Jurkat, Clone E6-1 (cell line): Measurements from ENCODE around the gene PTGES. TPM values are rescaled to one million over a fixed set of nuclear protein-coding genes. Genes with fewer than 3 reads are reported as not detected.
"Not testable (repeated sequence)": the region's sequence is repeated elsewhere in the genome, so short reads cannot be mapped to it uniquely, and the experiment has no call there.

Experiments
- DNase-seq: peaks from one replicate; pipeline ENCODE4 v3.0.0-alpha.2; 2011; ENCODE audit warnings: low read depth, low spot score
- H3K4me3 ChIP-seq: 2 replicates; pipeline ENCODE4 v1.5.1; 2011; ENCODE audit warnings: mild to moderate bottlenecking, low read length, control low read depth, moderate library complexity
- polyA plus RNA-seq: library from polyadenylated mRNA; unstranded; fragments of >200 nt; gene quantifications from one replicate; pipeline ENCODE4 v1.2.1, GENCODE V29; 2012; ENCODE audit warnings: missing spikeins; ENCODE audit not compliant: insufficient read length, insufficient read depth

Gene PTGES, protein sequence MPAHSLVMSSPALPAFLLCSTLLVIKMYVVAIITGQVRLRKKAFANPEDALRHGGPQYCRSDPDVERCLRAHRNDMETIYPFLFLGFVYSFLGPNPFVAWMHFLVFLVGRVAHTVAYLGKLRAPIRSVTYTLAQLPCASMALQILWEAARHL
- polyA plus RNA-seq, result 0.82 TPM

DNA sequence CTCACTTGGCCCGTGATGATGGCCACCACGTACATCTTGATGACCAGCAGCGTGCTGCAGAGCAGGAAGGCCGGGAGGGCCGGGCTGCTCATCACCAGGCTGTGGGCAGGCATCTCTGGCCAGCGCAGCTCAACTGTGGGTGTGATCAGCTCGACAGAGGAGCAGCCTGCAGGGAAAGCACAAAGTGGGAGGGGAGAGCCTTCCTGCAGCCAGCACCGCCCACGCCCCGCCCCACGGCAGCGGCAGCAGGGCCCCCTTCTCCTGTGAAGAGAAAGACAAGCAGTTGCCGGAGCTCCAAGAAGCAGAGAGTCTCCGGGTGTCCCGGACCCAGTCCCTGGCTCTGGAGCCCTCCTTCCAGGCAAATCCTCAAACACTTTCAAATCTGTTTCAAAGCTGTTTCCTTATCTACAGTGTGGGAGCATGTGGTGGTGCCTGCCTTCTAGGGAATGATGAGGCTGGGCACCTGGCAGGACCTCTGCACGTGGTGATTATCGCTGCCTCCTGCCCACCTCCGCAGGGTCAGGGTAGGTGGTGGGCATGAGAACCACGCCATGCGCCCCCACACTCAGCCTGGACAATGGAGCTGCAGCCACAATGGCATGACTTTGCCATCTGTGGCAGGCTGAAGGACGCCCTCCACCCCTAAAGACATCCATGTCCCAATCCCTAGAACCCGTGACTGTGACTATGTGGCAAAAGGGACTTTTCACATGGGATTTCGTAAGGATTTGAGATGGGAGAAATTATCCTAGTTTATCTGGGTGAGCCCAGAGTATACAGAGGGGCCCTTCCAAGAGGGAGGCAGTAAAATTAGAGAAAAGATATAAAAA is at the start of gene PTGES:
Gene PTGES (minus strand): TSS at position 143 of the 830 bp plus-strand sequence. CDS start 30 bp downstream, at position 113.
- peak; percentile 18 for DNase-seq
- no peak within 1 kb of the TSS for H3K4me3 ChIP-seq

DNA sequence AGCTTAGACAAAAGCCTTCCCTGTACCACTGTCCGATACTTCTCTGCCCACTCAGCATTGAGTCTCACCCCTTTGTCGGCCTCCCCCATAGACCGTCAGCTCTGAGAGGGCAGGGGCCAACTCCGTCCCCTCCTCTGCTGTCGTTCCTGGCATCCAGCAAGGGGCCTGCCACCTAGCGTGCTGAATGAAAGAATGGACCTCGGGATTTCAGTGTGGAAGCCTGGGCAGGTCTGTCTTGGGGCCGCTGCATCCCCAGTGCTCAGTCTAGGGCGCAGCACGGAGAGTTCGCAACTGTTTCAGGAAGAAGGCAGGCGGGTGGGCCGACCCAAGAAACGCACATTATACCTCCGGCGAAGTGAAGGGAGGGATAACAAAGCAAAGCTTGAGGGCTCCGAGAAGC is 48.7 kb upstream of the PTGES start:
- no peak for DNase-seq
- no peak overlapping the region for H3K4me3 ChIP-seq

DNA sequence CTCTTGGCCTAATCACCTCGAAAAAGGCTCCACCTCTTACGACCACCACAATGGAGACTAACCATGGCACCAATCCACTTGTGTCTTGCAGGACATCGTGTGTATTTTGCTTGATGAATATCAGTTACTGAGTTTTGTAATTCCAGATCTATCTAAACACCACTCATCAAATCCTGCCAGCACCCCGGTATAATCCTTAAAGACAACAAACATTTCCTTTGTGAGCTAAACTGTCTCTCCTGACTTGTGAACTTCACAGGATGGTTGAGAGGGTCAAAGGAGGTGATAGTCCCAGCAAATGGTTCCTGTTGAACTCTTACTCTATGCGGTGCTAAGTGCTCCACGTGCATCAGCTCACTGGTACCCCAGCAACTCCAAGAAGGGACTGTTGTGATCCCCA is 46.1 kb upstream of the PTGES start:
- no peak for DNase-seq
- H3K4me3 ChIP-seq, result no peak overlapping the region

DNA sequence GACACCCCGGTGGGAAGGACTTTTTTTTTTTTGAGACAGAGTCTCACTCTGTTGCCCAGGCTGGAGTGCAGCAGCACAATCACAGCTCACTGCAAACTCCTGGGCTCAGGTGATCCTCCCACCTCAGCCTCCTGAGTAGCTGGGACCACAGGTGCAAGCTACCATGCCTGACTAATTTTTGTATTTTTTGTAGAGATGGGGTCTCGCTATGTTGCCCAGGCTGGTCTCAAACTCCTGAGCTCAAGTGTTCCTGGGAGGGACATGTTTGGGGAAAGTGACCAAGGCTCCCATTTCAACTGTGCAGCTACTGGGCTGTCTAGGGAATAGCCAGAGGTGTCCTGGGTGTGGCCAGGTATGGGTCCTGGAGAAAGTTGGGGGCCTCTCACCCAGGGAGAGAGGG is 43.2 kb upstream of the PTGES start:
- DNase-seq, result not testable (repeated sequence)

DNA sequence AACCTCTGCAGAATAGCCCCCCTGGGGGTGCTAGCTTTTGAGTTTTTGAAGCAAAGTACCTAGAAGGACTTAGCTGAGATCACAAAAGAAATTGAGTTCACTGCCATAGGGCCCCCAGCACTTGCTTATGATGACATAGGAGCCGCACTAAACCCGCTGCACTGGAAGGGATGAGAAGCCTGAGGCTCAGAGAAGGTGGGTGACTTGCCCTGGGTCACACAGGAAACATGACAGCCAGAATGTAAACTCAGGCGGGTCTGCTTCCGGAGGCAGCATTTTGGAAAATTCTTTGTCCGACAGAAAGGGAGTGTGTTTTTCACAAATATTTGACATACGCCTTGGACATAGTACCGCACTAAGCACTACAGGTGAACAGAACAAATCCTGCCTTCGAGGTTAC is 41.7 kb upstream of the PTGES start:
- DNase-seq, result no peak
- H3K4me3 ChIP-seq, result no peak overlapping the region

More for the DNA sequence above, 43.2 kb upstream of the PTGES start:
- H3K4me3 ChIP-seq, result not testable (repeated sequence)

DNA sequence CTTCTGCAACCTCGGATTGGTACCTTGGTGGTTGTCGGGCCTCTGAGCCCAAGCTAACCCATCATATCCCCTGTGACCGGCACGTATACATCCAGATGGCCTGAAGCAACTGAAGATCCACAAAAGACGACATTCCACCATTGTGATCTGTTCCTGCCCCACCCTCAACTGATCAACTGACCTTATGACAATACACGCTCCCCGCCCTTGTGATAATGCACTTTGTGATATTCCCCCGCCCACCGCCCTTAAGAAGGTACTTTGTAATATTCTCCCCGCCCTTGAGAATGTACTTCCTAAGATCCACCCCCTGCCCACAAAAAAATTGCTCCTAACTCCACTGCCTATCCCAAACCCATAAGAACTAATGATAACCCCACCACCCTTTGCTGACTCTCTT is 33.6 kb upstream of the PTGES start:
- no peak for DNase-seq
- H3K4me3 ChIP-seq, result no peak overlapping the region

DNA sequence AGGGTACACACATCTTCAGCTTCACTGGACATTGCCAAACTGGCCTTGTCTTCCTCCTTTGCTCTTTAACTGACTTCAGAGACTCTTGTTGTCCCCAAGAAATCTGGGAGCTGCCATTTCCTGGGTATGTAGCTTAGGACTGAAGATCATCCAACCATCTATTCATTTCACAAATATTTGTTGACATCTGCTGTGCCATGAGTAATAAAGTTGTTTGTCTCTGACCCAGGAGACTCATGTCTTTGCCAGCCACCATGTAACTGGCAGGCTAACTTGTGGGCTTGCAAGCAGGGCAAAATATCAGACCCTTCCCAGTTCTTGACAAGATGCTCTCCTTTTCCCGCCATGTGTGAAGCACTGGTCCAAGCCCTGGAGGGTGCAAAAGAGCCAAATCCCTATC is 33.0 kb upstream of the PTGES start:
- no peak overlapping the region for H3K4me3 ChIP-seq
- DNase-seq, result no peak

DNA sequence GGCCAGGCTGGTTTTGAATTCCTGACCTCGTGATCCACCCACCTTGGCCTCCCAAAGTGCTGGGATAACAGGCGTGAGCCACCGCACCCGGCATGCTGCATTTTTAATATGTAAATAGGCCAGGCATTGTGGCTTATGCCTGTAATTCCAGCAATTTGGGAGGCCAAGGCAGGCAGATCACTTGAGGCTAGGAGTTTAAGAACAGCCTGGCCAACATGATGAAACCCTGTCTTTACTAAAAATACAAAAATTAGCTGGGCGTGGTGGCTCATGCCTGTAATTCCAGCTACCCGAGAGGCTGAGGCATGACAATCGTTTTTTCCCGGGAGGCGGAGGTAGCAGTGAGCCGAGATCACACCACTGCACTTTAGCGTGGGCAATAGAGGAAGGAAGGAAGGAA is 32.1 kb upstream of the PTGES start:
- DNase-seq, H3K4me3 ChIP-seq: not testable (repeated sequence)

DNA sequence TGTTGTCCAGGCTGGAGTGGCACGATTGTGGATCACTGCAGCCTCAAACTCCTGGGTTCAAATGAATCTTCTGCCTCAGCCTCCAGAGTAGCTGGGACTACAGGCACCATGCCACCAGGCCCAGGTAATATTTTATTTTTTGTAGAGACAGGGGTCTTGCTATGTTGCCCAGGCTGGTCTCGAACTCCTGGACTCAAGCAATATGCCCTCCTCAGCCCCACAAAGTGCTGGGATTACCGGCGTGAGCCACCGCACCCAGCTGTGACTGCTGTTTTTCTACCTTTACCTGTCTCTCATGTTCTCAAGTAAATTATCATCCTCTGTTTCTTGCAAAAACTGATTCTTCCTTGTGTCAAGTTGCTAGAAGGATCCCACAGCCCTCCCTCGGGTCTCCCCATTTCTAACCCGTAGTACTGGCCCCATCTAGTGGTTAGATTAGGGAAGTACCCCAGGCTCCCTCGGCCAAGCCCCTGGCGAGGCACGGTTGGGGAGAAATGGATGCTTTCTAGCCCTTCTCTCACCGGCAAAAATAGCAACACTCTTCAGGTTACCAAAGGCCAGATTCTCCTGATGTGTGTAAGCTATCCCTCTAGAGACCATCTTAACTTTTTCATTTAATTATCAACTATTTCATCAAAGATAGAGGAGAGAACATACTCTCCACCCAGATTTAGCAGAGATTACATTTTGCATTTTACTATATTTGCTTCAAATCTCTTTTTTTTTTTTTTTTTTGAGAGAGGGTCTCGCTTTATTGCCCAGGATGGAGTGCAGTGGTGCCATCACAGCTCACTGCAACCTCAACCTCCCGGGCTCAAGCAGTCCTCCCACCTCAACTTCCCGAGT is 30.9 kb upstream of the PTGES start:
- H3K4me3 ChIP-seq, result no peak overlapping the region
- DNase-seq, result peak; percentile 65

DNA sequence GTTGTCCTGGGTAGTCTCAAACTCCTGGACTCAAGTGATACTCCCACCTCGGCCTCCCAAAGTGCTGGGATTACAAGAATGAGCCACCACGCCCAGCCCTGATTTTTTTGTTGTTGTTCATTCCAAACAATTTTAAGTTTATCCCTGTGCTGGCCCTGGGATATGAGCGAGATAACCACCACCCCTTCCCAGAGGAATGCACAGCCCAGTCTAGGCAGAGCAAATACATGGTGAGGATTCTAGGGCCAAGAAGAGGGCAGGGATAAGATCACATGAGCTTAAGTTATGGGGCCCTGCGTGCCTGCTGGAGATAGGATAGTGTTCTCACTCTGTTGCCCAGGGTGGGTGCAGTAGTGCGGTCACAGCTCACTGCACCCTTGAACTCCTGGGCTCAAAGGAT is 29.1 kb upstream of the PTGES start:
- no peak for DNase-seq
- H3K4me3 ChIP-seq, result no peak overlapping the region

DNA sequence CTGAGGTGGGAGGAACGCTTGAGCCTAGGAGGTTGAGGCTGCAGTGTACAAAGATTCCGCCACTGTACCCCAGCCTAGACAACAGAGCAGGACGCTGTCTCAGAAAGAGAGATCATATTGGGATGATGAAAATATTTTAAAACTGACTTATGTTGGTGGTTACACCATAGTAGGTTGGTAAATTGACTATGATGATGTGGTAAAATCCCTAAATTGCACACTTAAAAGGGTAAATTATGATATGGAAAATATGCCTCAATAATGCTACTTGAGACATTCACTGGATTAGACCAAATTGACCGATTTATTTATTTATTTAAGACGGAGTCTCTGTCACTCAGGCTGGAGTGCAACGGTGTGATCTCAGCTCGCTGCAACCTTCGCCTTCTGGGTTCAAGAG is 28.3 kb upstream of the PTGES start:
- no peak overlapping the region for H3K4me3 ChIP-seq

DNA sequence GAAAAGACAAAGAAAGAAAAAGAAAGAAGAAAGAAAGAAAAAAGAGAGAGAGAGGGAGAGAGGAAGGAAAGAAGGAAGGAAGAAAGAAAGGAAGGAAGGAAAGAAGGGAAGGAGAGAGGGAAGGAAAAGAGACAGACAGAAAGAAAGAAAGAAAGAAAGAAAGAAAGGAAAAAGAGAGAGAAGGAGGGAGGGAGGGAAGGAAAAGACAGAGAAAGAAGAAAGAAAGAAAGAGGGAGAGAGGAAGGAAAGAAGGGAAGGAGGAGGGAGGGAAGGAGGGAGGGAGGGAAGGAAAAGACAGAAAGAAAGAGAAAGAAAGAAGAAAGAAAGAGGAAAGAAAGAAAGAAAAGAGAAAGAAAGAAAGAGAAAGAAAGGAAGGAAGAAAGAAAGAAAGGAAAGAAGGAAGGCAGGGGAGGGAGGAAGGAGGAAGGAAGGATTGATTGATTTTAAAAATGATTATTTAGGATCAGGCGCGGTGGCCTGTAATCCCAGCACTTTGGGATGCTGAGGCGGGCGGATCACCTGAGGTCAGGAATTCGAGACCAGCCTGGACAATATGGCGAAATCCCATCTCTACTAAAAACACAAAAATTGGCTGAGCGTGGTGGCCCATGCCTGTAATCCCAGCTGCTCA is 26.8 kb upstream of the PTGES start:
- DNase-seq, result no peak
- H3K4me3 ChIP-seq, result no peak overlapping the region

More for the DNA sequence above, 28.3 kb upstream of the PTGES start:
- no peak for DNase-seq

DNA sequence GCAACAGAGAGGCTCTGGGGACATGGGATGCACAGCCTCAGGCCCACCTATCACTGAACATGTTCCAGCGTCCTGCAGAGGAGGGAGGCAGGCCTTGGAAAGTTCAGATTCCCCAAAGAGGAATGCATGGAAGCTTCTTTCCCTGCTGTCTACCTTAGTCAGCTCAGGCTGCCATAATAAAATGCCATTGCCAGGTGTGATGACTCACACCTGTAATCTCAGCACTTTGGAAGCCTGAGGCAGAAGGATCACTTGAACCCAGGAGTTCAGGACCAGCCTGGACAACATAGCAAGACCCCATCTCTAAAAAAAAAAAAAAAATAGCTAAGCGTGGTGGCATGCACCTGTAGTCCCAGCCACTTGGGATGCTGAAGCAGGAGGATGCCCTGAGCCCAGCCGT is 25.6 kb upstream of the PTGES start:
- H3K4me3 ChIP-seq, result no peak overlapping the region
- DNase-seq, result no peak

DNA sequence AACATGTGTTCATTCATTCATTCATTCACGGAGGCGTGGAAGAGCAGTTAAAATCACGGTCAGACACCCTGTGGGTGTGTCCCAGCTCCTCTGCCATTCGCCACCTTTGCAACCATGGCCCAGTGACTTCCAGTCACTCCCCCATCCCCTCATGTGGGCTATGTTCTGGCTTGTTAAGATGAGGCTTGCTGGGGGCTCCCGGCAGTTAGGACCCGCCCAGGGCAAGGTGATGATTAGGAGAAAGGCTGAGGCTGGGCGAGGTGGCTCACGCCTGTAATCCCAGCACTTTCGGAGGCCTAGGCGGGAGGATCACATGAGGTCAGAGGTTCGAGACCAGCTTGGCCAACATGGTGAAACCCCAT is 24.9 kb upstream of the PTGES start:
- no peak for DNase-seq
- no peak overlapping the region for H3K4me3 ChIP-seq

DNA sequence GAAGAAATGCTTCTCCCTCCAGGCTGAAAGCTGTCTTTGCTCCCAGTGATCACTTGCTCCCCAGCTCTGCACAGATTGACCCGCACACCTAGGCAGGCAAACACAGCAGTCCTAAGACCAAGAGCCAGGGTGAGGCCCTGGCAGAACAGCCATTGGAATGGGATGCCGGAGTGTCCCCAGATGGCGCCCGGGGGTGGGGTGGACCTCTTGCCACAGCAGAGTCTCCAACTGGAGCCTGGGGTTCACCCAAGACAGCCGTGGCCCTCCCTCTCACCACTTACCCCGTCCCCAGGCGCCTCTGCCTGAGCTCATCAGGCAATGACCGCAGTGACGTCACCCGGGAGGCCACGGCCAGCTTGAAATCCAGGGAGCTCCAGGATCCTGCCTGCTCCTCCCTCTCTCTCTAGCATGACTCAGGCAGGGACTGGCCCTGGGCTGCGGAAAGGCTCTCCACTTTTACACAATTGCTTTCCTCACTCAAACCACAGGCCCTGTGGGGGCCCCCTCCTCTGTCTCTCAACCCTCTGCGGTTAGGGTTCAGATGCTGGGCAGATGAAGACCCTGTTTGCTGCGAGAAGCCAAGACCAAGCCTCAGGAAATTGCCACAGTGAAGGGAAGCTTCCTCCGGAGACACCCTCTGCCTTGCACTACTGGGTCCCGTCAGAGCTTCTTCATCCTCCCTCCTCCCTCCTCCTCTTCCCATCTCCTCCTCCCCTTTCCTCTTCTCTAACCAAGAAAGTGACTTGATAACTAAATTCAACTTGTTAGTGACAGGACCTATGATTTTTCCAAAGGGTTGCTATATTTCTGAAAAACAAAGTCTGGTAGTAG is 24.3 kb upstream of the PTGES start:
- no peak overlapping the region for H3K4me3 ChIP-seq
- DNase-seq, result peak; percentile 39

DNA sequence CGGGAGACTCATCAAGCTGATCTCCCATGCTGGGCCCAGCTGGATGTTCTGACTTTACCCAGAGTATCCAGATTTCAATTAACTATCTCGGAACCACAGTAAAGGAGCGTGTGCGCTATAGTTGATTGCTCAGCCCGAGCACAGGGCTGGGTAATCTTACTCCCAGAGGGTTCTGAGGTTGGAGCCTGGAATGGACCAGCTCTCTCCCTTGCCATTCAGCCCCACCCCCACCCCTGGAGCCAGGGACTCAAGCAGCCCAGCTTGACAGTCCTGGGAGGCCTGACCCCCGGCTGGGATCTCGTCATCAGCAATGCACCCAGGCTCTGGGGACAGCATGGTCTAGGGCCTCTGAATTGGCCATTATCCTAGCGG is 23.7 kb upstream of the PTGES start:
- H3K4me3 ChIP-seq, result no peak overlapping the region

DNA sequence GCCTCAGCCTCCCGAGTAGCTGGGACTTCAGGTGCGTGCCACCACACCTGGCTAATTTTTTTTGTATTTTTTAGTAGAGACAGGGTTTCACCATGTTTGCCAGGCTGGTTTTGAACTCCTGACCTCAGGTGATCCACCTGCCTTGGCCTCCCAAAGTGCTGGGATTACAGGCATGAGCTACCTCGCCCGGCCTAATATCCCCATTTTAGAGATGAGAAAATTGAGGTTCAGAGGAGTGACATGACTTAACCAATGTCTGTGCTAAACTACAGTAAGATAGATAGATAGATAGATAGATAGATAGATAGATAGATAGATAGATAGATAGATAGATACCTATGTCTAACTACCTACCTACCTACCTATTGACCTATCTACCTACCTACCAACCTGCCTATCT is 23.3 kb upstream of the PTGES start:
- not testable (repeated sequence) for DNase-seq, H3K4me3 ChIP-seq

More for the DNA sequence above, 23.7 kb upstream of the PTGES start:
- no peak for DNase-seq

DNA sequence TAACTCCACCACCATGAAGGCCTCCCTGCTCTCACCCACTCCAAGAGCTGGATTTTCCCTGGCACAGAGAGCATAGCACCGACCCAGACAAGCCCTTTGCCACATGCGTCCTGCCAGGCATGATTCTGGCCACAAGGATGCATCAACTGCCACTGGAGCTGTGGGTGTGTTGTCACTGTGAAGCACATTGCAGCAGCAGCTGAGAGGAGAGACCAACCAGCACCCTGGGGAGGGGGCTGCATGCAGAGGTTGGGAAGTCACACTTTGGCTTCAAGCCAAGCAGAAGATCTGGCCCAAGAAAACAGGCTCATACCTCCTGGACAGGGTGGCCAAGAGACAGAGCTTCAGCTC is 22.6 kb upstream of the PTGES start:
- no peak overlapping the region for H3K4me3 ChIP-seq

More for the DNA sequence above, 22.6 kb upstream of the PTGES start:
- DNase-seq, result no peak
